Suppressor macrophage treated with lipopolysaccharide for 1 hour (primary cell): ENCODE measurements around the gene HLA-DQA1.
"Not testable (repeated sequence)": the region's sequence is repeated elsewhere in the genome, so short reads cannot be mapped to it uniquely, and the experiment has no call there.

Experiments used
- DNase-seq, 3 donors: peaks; one replicate each; pipeline ENCODE4 v3.0.0-alpha.2; 2020 to 2022

The HLA-DQA1 gene

GRCh38 chr6:32659856-32660595, 22.8 kb downstream of the HLA-DQA1 start:
- DNase-seq, result no peak

- DNase-seq, result no peak
These were observed 24.9 kb downstream of the HLA-DQA1 start for GRCh38 chr6:32662099-32662498.

GRCh38 chr6:32662836-32663235, 25.6 kb downstream of the HLA-DQA1 start:
- DNase-seq, result no peak

DNA sequence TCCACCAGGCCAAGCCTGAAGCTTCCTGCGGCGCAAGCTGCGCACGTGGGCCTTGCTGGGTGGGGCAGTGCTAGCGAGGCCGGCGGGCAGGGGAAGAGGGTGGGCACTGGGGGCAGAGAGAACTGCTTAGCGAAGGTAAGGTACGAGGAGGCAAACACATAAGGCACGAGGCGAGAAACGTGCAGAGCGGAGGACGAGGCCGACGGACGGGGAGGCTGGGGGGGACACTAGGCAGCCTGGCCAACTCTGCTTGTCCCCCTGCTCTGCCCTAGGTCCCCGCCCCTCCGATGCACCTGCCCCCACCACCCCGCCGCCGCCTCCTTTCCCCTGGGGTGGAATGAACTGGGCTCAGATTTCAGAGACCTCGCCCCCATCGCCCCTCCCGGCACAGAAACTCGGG, 27.1 kb downstream of the HLA-DQA1 start:
- DNase-seq, result no peak

GRCh38 chr6:32664827-32665362, 27.7 kb downstream of the HLA-DQA1 start:
- DNase-seq, result peak; percentile 84 to 90 (median 84)

DNA sequence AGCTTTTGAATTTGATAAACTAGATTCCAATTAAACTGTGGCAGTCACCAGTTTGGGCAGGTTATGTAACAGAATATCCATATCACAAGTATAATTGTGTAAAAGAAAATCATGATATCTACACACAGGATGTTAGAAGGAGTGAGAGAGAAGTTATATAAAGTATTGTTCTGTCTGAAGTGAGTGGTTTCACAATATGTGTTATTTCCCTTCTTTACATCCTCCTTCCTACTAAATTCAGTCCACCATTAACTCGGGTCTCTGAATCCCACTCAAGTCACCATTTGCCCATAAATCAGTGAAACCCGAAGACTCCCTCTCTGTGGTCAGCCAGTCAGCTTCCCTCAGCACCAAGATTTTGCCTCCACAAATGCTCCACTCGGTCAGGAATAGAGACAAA, 28.5 kb downstream of the HLA-DQA1 start:
- DNase-seq, result peak in 2 of 3 donors; percentile 20 to 26

GRCh38 chr6:32666420-32667300, 29.5 kb downstream of the HLA-DQA1 start, which contains the start of gene HLA-DQB1:
Gene HLA-DQB1, minus strand, starts transcription at chr6:32666657. Its CDS starts 50 bp downstream, at chr6:32666607.
- peak; percentile 76 to 81 (median 79) for DNase-seq

DNA sequence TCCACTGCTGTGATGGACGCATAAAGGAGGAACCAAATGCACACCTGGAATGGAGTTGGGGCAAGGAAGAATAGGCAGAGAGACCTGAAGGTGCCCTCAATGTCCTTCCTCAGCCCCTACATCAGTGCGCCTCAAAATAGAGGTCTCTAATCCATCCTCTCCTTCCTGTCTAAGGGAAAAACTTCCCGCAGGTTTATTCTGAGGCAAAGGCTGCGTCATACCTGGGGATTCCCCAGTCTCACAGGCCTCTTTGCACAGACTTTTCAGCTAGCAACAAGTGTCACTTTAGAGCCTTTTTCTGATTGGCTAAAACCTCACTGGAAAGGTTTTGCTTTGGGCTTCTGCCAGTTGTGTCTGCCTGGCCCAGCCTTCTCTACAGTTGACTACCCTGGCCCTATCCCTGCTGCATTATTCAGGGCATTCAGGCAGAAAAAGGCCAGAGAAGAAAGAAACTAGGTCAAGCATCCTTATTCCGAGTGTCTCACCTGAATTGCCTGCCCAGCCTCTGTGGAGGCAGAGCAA, 31.1 kb downstream of the HLA-DQA1 start:
- DNase-seq, result peak; percentile 87 to 91 (median 90)

GRCh38 chr6:32669240-32669639, 32.0 kb downstream of the HLA-DQA1 start:
- DNase-seq, result no peak

GRCh38 chr6:32669893-32670292, 32.7 kb downstream of the HLA-DQA1 start:
- no peak for DNase-seq

DNA sequence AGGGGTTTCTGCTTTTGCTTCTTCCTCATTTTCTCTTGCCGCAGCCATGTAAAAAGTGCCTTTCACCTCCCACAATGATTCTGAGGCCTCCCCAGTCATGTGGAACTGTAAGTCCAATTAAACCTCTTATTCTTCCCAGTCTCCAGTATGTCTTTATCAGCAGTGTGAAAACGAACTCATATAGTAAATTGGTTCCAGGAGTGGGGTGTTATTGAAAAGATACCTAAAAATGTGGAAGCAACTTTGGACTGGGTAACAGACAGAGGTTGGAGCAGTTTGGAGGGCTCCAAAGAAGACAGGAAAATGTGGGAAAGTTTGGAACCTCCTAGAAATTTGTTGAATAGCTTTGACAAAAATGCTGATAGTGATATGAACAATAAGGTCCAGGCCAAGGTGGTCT, 34.7 kb downstream of the HLA-DQA1 start:
- not testable (repeated sequence) for DNase-seq

- not testable (repeated sequence) for DNase-seq
These were observed 36.9 kb downstream of the HLA-DQA1 start for GRCh38 chr6:32674123-32674522.

- peak in 2 of 3 donors; percentile 60 to 67 for DNase-seq
These were observed 42.3 kb downstream of the HLA-DQA1 start for GRCh38 chr6:32679492-32679891.

- no peak for DNase-seq
These were observed 42.8 kb downstream of the HLA-DQA1 start for GRCh38 chr6:32680055-32680454.

DNA sequence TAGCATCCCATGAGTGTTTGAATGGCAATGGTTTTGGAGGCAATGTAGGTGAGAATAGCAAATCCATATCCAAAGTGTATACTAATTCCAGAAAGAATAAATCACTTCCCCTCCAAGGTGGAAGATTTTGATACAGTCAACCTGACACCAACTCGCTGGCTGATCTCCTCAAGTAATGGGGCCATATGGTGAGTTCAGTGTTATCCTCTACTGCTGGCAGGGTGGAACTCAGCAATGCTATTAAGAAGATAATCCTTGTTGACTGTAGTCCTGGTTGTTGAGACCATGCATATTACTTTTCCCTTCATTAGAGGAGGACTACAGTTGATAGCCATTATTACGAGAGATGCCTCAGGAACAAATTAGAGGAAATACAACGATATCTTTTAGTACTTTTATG, 47.0 kb downstream of the HLA-DQA1 start:
- DNase-seq, result no peak

- peak; percentile 26 to 48 (median 38) for DNase-seq
These were observed 48.4 kb downstream of the HLA-DQA1 start for GRCh38 chr6:32685603-32686002.

- DNase-seq, result no peak
These were observed 52.6 kb downstream of the HLA-DQA1 start for GRCh38 chr6:32689531-32690501.

GRCh38 chr6:32692019-32692418, 54.8 kb downstream of the HLA-DQA1 start:
- DNase-seq, result peak in 2 of 3 donors; percentile 67 to 73
